Glutamatergic neuron (in vitro differentiated cells): ENCODE results near the gene PKNOX1. TPM values are rescaled to one million over a fixed set of nuclear protein-coding genes. Genes with fewer than 3 reads are reported as not detected.
"Not testable (repeated sequence)": the region's sequence is repeated elsewhere in the genome, so short reads cannot be mapped to it uniquely, and the experiment has no call there.

ENCODE experiments used
- DNase-seq: peaks from one replicate; pipeline ENCODE4 v3.0.0; 2022
- H3K27ac Mint-ChIP-seq: one replicate; pipeline ENCODE4 v1.8.0; 2020; ENCODE audit warnings: mild to moderate bottlenecking, mixed read lengths, inconsistent platforms; ENCODE audit not compliant: unreplicated experiment
- H3K27me3 Mint-ChIP-seq: one replicate; pipeline ENCODE4 v1.8.0; 2020; ENCODE audit warnings: mild to moderate bottlenecking, moderate library complexity, mixed read lengths, inconsistent platforms; ENCODE audit not compliant: unreplicated experiment
- H3K36me3 Mint-ChIP-seq: one replicate; pipeline ENCODE4 v1.8.0; 2020; ENCODE audit warnings: mild to moderate bottlenecking, mixed read lengths, inconsistent platforms; ENCODE audit not compliant: unreplicated experiment
- H3K4me1 Mint-ChIP-seq: one replicate; pipeline ENCODE4 v1.8.0; 2020; ENCODE audit warnings: mild to moderate bottlenecking, low read depth, mixed read lengths, inconsistent platforms; ENCODE audit not compliant: unreplicated experiment
- H3K4me3 Mint-ChIP-seq: one replicate; pipeline ENCODE4 v1.8.0; 2020; ENCODE audit warnings: mild to moderate bottlenecking, mixed read lengths, inconsistent platforms; ENCODE audit not compliant: unreplicated experiment
- H3K9me3 Mint-ChIP-seq: one replicate; pipeline ENCODE4 v1.8.0; 2020; ENCODE audit warnings: mild to moderate bottlenecking, moderate library complexity, mixed read lengths, inconsistent platforms; ENCODE audit not compliant: unreplicated experiment
- CTCF ChIP-seq: fragments of 200-600 bp; sonication (generic); IDR thresholded peaks from one replicate; pipeline ENCODE4 v1.5.0; 2021; ENCODE audit not compliant: partially characterized antibody, unreplicated experiment
- total RNA-seq: library from RNA; stranded (reverse); fragmentation: NEBNext Ultra II Directional; extraction: Animal tissue kit (Norgen Biotek cat#: 25700); gene quantifications from one replicate; pipeline ENCODE4 v1.2.1, GENCODE V29; 2021; ENCODE audit not compliant: unreplicated experiment

Gene PKNOX1
- total RNA-seq, 1 donor from 2014 or later, result 28.7 TPM

- TF ChIP-seq CTCF, result no peak
- Mint-ChIP-seq H3K36me3 (no peaks in the 10 kb centered on the region), H3K4me3 (no peak overlapping the region), H3K4me1 (no peaks in the 10 kb centered on the region), H3K27ac (no peak overlapping the region), H3K27me3 (peaks cover 6% of the 10 kb centered on the region), H3K9me3 (peaks cover 7% of the 10 kb centered on the region)
- no peak for DNase-seq
Observed at GRCh38 chr21:42956824-42957630, 17.3 kb upstream of the PKNOX1 start.

DNA sequence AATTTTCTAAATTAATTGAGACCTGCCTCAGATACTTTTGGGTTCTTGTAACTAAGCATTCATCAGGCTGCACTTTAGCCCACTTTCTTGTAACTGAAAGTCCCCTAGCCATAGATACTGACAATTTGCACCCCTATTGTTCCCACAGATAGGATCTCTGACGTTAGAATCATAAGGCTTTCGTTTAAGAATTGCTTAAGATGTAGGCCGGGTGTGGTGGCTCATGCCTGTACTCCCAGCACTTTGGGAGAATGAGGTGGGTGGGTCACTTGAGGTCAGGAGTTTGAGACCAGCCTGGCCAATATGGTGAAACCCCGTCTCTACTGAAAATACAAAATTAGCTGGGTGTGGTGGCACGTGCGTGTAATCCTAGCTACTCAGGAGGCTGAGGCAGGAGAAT is 16.2 kb upstream of the PKNOX1 start:
- H3K27ac Mint-ChIP-seq, H3K4me3 Mint-ChIP-seq, H3K9me3 Mint-ChIP-seq, H3K36me3 Mint-ChIP-seq, H3K4me1 Mint-ChIP-seq, H3K27me3 Mint-ChIP-seq, DNase-seq: not testable (repeated sequence)

DNA sequence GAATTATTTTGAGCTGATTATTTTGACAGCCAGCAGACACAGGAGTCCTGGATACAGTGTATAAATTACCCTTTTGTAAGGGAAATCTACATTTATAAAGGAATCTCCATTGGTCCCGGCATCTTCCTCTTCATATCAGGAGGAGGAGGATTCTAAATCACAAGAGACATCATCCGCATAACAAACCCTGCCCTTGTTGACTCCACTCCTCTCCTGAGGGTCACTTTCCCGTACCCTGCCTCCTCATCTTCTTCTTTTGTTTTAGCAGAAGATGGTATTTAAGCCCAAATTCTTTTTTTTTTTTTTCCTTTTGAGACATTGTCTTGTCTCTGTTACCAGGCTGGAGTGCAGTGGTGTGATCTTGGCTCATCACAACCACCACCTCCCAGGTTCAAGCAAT is 14.6 kb upstream of the PKNOX1 start:
- DNase-seq, result no peak
- no peak overlapping the region for H3K27ac Mint-ChIP-seq
- no peaks in the 10 kb centered on the region for H3K36me3 Mint-ChIP-seq
- no peak for TF ChIP-seq CTCF
- H3K9me3 Mint-ChIP-seq, result peaks cover 7% of the 10 kb centered on the region
- peaks cover 6% of the 10 kb centered on the region for H3K27me3 Mint-ChIP-seq
- no peaks in the 10 kb centered on the region for H3K4me1 Mint-ChIP-seq
- H3K4me3 Mint-ChIP-seq, result no peak overlapping the region

GRCh38 chr21:42962380-42963007 is 11.9 kb upstream of the PKNOX1 start:
- H3K4me1 Mint-ChIP-seq, result no peaks in the 10 kb centered on the region
- peaks cover 8% of the 10 kb centered on the region for H3K27me3 Mint-ChIP-seq
- TF ChIP-seq CTCF, result no peak
- H3K36me3 Mint-ChIP-seq, result no peaks in the 10 kb centered on the region
- no peak overlapping the region for H3K27ac Mint-ChIP-seq
- no peak for DNase-seq
- H3K9me3 Mint-ChIP-seq, result peaks cover 6% of the 10 kb centered on the region
- no peak overlapping the region for H3K4me3 Mint-ChIP-seq

DNA sequence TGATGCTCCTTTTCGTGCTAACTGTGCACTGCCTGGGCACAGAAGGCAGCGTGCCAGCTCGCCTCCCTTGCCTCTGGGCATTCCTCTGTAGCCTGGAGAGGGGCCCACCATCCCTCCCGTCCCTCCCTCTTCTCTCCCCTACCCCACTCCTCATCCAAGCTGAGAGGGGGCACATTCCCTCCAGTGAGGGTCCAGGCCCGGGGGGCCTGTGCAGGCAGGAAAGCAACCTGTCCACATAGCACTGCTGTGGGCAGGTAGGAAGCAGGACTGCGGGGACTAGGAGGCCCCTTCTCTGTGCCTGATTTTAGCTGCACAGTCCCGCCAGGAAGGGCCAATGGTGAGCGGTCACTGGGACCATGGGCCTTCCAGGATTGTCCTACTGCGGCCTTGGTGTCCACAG is 10.3 kb upstream of the PKNOX1 start:
- H3K4me1 Mint-ChIP-seq, result no peaks in the 10 kb centered on the region
- peaks cover 4% of the 10 kb centered on the region for H3K9me3 Mint-ChIP-seq
- H3K27me3 Mint-ChIP-seq, result peaks cover 5% of the 10 kb centered on the region
- TF ChIP-seq CTCF, result no peak
- no peak overlapping the region for H3K4me3 Mint-ChIP-seq
- no peaks in the 10 kb centered on the region for H3K36me3 Mint-ChIP-seq
- no peak for DNase-seq
- H3K27ac Mint-ChIP-seq, result no peak overlapping the region
